GM18507 (cell line): Measurements from ENCODE around the gene CROCC2.

Experiments
- DNase-seq: peaks from one replicate; pipeline ENCODE4 v3.0.0; 2011; ENCODE audit warnings: low read depth; ENCODE audit not compliant: insufficient read length; ENCODE audit errors: extremely low spot score
- FAIRE-seq: peaks from 2 replicates; lab custom pipeline; 2011; peaks lifted over from hg19 to GRCh38; lab: Jason Lieb, UNC

Gene CROCC2

DNA sequence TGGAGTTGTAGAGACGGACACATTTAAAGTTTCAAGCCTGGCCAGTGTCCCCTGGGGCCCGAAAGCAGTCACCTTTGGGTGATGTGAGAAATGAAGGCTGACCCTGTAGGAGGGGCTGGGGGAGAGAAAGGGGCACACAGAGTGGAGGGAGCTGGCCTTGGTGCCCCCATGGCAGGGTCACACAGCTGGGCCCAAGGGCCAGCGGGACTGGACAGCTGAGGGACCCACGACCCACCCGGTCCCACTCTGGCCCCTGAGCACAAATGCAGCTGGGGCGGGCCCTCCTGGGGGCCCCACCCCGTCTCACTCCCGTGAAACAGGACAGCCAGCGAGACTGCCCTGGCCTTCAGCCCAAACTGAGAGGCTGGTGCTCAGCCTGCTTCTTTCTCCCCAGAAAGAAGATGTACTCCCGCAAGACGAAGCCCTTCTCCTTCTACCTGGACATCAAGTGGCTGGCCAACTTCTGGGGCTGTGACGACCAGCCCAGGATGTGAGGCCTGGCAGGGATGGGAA lies 31.4 kb upstream of the CROCC2 start:
- FAIRE-seq (no peak), DNase-seq (no peak)

DNA sequence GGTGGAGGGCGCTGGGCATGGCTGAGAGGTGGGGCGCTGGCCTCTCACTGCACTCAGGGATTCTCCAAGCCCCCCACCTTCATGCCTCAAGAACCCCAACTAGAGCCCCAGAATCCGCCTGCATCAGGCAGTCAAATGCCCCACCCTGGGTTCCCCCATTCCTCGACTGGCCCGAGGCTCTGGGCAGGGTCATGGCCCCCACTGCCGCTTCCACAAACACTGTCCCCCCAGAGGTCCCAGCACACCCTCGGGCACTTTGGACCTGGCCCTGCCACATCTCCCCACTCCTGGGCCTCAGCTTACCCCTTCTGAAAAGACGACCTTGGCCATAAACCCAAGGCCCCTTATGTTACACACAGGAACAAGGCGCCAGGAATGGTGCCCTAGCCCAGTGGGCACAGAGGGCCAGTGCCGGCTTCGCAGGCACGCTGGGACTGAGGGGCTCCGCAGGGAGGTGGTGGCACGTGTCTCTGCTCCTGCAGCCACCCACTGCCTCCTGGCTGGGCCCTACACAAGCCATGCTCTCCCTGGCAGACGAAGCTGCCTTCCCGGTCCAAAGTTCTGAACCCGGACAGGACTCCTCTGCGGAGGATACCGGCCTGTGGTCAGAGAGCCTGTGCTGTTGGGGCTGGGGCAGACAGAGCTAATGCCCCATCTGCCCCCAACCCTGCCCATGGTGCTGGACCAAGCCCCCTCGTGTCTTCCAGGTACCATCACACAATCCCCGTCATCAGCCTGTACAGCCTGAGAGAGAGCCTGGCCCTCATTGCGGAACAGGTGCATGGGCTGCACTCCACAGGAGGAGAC lies 30.7 kb upstream of the CROCC2 start:
- DNase-seq (no peak), FAIRE-seq (no peak)

DNA sequence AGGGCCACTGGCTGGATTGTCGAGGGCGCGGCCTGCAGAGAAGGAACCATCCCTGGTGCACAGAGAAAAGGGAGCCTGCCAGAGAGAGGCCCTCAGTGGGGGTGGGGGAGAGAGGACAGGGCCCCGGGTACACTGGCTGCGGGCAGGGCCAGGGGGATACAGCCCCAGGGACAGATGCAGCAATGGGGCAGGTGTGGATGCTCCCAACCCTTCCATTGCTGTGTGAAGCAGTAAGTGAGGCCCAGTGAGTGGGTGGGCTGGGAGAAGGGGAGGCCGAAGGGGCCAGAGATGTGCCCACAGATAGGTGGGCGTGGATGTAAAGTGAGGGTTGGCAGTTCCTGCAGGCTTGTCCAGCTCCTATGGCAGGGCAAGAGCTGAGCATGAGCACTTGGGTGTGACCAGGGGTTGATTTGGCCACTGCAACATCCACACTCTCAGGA lies 30.1 kb upstream of the CROCC2 start:
- FAIRE-seq (no peak), DNase-seq (no peak)

DNA sequence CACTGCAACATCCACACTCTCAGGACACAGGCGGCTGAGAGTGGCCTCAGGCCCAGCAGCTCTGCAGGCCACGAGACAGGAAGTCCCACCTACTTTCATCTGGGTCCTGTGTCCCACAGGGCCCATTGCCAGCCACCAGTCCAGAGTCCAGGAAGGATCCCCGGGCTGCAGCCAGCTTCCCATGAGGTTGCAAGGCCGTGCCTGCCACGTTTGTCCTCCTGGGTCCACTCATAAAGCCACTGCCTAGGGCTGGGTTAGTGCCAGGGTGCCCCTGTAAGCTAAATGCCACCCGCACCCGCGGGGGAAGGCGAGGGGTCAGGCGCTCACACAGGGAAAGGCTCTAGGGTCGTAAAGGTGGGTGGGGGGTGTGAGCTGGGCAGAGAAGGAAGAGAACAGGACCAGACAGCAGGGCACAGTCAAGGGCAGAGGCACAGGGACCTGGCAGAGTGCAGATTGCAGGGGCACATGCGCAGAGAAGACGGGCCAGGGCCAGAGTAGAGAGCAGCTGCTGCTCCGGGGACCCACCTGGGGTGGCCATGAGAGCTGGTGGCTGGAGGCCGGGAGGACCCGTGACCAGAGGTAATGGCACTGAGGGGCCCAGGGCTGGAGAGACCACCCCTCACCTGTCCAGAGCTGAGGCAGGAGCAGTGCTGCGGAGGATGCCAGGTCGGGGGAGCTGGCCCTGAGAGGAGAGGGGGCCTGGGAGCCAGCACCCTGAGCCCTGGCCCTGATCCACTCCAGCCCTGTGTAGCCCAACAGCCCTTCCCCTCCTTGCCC lies 29.5 kb upstream of the CROCC2 start:
- FAIRE-seq: no peak

DNA sequence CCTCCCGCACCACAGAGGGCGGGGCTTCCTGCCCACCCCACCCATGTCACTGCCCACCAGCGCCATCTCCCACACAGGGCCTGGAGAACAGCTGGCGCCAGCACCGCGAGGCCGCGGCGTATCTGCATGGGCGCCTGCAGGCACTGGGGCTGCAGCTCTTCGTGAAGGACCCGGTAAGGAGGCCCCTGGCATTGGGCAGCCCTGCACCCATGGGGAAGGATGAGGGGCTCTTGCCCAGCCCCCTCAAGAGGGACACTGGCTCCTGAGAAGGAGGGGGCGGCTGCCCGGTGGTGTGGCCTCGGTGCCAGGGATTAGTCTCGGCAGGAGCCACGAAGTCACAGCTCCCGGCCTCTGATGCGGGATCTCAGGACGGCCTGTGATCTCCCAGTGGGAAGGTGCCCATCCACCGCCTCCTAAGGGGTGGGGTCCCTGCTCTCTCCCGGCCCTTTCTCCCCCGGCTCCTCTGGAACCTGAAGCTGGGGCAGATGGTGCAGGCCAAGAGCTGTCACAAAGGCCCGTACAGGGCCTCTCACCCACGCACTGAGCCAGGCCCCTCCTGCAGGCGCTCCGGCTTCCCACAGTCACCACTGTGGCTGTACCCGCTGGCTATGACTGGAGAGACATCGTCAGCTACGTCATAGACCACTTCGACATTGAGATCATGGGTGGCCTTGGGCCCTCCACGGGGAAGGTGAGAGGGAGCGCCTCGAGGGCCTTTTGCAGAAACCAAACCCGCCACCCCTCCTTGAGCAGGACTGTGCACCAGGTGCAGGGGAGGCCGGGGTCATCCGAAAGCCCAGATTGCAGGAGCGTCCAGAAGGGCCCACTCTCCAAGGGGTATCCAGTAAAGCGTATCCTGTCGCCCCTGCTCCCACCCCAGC lies 28.4 kb upstream of the CROCC2 start:
- FAIRE-seq (no peak), DNase-seq (no peak)

More for the DNA sequence above, 29.5 kb upstream of the CROCC2 start:
- DNase-seq: no peak

DNA sequence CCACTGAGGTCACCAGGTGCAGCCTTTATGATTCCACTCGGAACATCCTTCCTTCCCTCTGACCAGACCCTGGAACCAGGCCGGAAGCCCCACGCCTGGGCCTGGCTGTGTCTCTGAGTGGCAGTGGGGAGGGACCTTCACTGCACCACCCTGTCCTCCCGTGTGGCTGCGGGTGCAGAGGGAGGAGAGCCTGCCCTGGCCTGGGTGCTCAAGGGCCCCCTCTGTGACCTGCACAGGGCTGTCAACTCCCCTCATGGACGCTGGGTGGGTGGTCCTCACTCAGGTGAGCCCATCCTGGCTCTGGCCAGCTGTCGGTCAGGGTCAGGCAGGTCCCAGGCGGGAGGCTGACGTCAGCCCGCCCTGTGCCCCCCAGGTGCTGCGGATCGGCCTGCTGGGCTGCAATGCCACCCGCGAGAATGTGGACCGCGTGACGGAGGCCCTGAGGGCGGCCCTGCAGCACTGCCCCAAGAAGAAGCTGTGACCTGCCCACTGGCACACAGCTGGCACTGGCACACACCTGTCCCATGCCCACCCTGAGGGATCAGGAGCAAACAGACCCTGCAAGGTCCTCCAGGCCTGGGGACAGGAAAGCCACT lies 27.7 kb upstream of the CROCC2 start:
- FAIRE-seq (no peak), DNase-seq (no peak)

DNA sequence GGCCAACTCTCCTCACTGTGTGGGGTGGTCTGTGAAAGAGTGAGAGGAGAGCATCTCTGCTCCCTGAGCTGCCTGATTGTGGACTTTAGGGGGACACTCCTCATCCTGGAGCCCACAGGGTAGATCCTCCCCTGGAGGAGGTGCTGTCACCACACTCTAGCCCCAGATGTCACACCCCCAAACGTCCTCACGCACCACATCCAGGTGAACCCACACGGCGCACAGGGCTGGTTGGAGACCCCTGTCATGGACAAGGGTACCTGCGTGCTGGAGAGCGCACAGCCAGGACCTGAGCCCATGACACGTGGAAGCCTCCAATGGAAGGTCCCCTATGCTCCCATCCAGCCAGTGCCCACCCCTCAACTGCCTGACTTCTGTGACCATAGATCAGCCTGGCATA lies 27.0 kb upstream of the CROCC2 start:
- DNase-seq (no peak), FAIRE-seq (no peak)

DNA sequence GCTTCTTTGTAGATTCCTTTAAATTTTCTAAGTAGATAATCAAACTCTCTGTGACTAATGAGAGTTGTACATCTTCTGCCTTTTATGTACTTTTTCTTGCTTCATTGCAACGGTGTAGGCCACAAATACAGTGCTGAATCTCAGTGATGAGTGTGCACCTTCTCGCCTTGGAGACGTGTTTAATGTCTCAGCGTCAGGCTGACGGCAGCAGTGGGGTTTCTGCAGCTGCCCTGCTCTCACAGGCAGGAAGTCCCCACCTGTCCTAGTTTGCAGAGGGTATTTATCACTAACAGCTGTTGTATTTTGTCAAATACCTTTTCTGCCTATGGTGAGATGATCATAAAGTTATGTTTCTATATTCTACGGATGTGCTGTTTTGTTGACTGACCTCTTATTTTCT lies 24.2 kb upstream of the CROCC2 start:
- no peak for DNase-seq
- FAIRE-seq: no peak

DNA sequence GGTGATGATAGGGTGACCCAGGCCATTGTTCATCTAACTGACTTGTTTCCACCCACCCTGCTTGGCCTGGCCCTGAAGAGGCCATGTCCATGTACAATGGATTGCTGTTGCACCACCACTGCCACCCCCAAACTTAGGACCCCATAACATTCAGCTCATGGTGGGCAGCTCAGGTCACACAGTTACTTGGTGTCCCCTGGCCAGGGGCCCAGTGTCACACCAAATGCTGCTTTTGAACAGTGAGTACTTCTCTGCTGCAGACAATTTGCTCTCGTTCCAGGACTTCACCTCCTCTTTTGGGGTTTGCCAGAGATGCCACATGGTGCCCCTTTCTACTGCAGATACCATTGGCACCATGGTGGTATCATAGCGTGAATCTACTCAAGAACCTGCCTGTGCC lies 21.9 kb upstream of the CROCC2 start:
- FAIRE-seq (no peak), DNase-seq (no peak)

DNA sequence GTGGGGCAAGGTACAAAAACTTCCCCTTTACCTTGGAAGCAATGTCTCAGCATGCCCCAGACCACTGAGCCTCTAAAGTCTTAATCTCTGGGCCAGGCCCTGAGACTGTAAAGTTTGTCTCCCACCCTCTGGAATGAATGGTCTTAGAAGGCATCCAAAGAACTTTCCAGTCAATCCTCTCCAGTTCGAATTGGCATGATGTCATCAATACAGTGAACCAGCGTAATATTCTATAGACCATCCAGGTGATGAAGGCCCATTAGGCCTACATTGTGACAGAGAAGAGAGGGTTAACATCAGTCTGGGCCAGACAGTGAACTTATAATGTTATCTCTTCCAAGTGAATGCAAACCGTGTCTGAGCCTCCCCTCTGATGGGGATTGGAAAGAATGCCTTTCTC lies 21.4 kb upstream of the CROCC2 start:
- DNase-seq (no peak), FAIRE-seq (no peak)

DNA sequence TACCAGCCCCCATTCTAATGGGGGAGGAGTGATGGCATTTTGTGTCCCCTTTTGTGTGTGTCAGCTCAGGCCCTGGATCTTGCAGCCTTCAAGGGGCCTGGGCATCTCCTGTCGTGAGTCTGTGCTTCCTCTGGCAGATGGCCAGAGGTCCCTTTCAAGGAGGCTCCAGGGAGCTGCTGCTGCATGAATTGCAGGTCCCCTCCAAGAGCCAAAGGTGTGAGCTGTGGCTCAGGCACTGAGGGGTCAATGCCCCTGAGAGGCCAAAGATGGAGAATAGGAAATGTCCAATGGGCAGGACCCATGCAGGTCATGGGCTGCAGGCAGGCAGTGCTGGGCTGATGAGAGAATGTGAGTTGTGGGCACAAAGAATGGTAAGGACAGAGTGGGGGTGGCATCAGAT lies 20.6 kb upstream of the CROCC2 start:
- no peak for DNase-seq
- no peak for FAIRE-seq

DNA sequence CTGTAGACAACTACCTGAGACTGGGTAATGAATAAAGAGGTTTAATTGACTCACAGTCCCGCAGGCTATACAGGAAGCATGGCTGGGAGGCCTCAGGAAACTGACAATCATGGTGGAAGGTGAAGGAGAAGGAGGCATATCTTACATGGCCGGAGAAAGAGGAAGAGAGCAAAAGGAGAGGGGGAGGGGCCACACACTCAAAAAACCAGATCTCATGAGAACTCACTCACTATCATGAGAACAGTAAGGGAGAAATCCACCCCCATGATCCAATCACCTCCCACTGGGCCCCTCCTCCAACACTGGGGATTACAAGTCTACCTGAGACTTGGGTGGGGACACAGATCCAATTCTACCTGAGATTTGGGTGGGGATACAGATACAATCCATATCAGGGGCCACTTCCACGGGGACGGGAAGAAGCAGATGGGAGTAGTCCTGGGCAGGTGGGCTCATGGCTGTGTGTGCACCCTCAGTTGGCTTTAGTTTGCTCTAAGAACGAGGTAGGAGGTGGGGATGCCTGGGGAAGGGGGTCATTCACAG lies 20.0 kb upstream of the CROCC2 start:
- DNase-seq: no peak
- FAIRE-seq: no peak

DNA sequence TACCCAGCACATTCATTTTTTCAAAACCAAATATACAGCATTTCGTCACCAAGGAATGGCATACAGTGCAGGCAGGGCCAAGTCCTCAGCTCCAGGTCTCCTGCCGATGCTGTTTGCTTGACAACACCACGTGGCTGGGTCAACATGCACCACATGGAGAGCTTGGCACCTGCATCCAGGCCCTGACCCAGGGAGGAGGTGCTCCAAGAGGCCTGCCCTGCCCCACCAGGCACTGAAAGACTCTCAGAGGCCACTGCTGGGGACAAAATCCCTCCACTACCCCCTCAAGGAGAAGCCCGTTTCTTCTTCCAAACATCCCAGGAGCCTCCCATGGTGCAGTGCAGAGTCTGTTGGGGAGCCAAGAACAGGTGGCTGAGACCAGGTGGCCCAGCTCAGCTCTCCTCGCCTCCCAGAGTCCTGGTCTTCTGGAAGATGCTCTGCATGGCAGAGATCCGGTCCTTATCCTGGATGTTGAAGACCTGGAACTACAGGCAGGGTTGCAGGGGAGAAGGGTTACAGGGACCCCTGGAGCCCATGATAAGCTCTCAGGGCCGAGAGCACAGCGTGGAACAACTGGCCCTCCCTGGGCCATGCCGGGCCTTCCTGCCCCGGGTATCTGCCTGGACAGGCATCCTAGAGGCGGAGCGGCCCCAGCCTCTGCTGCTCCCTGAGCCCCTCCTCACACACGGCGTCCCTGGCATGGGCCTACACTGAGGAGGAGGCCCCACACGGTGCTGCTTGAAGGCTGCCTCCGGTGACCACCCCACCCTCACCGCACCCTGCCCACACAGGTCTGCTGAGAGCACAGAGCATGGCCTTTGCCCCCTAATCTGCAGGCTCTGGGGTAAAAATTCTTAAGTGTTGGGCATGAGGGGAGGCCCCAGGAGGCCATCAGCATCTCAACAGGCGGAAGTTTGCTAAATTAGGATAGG lies 19.2 kb upstream of the CROCC2 start:
- no peak for DNase-seq
- no peak for FAIRE-seq

DNA sequence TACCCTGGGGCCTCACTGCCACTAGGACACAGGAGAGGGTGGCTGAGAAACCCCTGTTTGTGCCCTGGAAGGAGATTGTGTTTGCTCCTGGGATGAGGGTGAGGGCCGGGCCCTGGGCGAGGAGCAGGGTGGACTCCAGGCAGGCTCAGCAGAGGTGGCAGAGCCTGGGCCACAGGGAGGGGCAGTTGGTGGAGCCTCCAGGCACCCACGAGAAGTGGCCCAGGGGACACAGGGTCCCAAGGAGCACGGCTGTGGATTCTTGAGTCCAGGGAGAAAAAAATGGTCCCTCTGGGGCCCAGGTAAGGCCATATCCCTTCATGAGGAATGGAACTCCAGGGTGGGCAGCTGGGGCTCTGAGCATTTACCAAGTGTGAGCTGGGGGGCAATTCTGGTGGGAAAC lies 18.5 kb upstream of the CROCC2 start:
- DNase-seq (no peak), FAIRE-seq (no peak)

DNA sequence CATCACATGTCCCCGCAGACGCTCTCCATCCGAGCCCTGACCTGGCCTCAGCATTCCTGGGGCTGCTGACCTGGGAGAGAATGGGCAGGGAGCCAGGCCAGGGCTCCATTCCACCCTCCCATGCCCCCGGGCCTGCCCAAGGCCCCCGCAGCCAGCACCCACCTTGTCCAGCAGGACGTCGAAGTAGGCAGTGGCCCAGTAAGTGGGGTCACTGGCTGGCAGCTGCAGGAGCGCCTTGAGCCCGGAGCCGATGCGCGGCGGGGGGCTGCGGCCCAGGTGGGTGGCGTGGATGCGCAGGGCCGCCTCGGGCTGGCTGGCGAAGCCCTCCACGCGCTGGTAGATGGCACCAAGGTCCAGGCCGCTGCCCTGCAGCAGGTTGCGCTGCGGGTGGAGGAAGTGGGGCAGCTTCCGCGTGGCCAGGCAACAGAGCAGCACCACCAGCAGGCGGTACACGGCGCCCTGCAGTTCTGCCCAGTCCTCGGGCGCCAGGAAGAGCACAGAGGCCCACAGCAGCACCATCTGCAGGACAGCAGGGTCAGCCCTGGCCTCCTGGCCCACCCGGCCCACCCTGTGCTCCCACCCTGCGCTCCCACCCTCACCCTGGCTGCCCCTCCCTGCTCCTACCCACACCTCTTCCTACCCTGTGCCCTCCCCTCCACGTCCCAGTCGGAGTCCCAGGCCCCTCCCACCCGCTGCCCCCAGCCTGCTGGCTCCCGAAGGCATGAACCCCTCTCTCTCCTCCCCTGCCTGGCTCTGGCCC lies 17.8 kb upstream of the CROCC2 start:
- DNase-seq (no peak), FAIRE-seq (no peak)

DNA sequence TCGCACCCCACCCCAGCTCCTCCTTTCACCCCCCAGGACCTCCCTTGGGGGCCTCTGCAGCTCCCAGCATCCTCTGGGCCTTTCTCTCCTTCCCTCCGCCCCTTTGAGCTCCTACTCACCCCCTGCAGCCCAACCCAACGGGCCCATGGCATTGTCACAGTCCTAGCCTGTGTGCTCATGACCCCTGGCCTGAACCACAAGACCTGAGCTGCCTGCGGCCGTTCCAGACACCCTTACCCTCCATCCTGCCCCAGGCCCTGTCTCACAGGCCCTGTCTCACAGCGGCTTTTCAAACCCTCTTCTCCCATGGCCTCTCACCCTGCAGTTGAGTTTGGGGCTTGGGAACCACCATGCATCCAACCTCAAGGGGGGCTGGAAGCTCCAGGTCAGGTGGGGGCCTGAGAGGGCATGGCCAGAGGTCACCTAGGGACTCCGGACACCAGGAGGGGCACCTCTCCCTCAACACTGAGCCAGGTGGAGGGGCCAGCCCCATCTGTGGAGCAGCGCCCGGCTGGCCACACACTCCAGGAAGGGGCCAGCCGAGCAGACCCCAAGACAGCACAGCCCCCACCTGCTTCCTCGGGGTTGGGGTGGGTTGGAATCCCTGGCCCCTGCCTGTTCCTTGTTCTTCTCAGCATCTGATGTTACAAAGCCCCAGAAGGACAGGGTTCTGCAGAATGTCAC lies 17.1 kb upstream of the CROCC2 start:
- no peak for FAIRE-seq
- no peak for DNase-seq
